Astrocyte of the hippocampus (primary cell): ENCODE results near the gene FADS6.

Experiments used
- DNase-seq: peaks from one replicate; pipeline ENCODE4 v3.0.0; 2011; ENCODE audit warnings: low read depth, low spot score

The FADS6 gene

DNA sequence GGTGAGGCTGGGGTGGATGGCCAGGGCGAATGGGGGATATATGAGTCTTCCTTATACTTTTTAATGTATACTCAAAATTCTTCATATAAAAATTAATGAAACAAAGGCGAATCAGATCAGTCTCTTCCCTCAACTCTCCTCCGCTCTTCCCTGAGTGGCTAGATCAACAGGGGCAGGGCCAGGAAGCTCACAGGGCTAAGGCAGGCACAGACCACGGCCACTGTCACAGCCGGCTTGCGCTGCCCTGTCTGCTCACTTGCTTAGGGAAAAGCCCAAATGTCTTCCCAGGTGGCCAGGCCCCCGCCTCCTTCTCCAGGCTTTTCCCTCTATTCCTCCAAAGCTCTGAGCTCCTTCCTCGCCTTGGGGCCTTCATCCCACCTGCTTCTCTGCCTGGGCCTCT, 39.8 kb downstream of the FADS6 start:
- DNase-seq: no peak

DNA sequence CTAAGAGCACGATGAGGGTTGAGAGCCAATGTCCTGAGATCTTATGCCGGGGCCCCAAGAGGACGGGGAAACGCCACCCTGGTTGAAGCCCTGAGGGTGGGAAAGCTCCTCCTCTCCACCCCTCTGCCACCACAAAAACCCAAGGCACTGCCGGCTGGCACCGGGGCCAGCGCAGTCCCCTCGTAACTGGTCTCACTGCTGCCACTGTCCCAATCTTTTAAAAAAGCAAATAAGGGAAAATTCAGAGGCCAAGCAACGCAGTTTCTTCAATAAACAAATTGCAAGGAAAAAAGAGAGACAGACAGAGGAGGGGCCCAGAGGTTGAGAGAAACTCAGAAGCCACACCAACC, 40.4 kb downstream of the FADS6 start:
- DNase-seq: no peak

- DNase-seq: peak; percentile 62
Measured at GRCh38 chr17:74852237-74853047, 41.0 kb downstream of the FADS6 start.

DNA sequence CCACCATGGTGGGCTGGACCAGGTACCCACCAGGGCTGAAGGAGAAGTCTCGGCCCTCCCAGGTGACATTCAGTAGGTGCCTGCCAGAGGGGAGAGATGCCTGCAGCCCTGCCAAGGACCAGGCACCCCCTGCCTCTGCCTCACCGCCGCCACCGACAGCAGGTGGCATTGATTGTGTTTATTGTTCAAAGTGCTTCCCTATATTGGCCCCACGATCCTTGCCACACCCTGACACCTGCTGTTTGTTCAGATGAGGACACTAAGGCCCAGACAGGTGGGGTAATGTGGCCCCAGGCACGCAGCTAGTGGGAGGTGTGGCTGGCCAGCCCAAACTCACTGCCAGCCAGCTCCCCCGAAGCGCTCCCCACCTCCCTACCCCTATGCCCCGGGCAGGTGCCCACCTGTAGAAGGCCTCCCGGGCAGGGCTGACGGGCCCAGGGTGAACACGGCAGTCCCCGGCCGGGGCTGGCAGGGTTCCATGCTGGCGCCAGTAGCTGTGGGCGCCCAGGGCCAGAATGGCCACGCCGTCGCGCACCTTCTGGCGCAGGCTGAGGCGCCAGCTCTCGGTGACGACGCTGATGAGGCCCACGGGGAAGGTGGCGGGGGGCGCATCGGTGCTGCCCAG, 41.7 kb downstream of the FADS6 start:
- no peak for DNase-seq

DNA sequence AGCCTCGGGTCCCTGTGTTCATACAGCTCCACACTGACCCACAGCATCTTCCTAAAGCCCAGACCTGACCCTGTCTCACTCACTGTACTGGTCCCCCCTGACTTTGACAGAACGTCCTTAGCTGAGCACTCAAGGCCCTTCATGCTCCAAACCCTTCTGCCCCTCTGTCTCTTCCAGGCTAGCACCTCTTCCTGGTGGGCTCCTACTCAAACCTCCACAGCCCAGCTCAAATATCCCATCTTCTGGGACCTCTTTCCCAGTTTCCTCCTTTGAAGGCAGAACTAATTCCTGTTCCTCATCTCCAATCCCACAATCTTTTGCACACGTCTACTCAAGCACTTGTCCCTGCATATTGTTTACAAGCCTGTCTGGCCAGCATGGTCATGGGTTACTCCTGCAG, 42.5 kb downstream of the FADS6 start:
- no peak for DNase-seq

DNA sequence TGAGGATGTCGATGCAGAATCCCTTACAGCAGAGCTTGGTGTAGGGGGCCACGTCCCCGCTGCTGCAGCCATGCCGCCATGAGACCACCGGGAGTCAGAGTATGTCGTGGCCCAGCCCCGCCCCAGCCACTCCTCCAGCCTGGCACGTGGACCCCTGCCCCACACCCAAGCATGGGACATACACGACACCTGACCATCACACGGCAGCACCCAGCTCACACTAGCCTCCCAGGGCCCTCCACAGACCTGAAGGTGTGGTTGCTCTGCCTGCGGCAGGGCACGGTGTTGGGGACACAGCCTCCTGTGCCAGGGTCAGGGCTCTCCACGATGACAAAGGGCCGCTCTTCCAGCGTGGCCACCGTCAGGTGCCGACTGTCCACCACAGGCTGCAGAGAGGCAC, 43.1 kb downstream of the FADS6 start:
- no peak for DNase-seq

GRCh38 chr17:74848656-74849399, 44.6 kb downstream of the FADS6 start:
- no peak for DNase-seq

DNA sequence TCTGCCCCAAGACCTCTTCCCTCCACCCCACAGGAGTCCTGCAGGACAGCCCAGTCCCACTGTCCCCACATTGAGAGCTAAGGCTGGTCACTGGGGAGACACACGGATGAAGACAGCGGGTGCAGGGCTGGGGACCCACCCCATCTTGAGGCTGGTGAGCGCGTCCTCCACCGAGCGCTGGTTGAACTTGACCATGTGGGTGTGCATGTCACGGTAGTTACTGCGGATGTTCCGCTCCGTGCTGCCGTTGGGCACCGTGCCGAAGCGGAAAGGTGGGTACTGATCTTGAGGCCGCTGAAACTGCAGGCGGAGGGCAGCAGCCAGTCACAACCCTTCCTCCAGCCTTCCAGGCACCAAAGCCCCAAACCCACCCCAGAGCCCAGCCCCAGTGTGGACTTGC, 46.8 kb downstream of the FADS6 start:
- DNase-seq: no peak

- no peak for DNase-seq
Measured at GRCh38 chr17:74843352-74843627, 50.1 kb downstream of the FADS6 start.

DNA sequence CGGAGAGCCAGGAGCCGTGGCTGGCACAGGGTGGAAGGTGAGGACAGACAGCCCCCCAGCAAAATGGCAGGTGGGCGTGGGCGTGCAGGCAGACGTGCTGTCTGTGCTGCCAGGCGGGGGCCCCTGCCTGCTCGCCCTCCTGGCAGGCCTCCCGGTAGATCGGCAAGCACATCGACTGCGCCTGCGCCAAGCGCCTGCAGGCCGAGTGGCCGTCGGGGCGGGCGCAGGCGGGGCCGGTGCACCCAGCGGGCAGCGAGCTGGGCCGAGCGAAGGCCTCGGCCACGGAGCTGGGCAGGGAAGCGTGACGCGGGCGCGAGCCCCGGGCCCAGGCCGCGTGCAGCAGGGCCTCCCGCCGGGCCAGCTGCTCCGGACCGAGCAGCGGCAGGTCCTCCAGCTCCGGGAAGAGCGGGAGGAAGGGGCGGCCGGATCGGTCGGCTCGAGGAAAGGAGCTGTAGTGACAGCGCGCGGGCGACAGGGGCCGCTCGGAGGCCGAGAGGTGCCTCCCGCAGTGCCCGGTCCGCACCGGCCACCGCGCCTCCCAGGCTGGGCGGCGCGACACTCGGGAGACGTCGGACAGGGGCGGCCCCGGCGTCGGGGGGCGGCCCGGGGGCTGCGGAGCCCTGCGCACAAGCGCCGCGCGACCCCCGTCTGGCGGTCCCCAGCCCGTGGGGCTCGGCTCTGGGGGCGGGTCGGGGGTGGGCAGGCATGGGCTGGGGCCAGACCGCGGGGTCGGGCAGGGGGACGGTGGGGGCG, 50.7 kb downstream of the FADS6 start:
- peak; percentile 84 for DNase-seq

DNA sequence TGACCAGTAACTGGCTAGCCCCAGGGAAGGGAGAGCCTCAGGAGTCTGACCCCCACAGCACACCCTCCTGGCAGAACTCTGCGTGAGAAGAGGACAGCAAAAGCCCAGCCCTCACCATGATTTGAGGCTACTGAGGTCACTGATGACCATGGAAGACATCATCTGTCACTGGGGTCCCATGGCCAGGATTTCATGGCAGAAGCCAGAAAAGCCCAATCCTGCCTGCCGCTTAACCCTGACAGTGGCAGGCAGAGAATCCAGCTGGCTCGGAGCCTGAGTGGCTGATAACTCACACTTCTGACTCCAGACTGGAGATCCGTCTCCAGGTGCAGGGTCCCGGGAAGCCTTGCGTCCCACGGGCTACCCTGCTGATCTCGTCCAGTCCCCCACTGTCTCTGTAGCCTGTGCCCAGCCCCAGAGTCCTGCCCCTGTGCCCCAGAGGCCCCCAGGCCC, 51.3 kb downstream of the FADS6 start:
- no peak for DNase-seq

GRCh38 chr17:74840989-74841666, 52.3 kb downstream of the FADS6 start:
- DNase-seq: peak; percentile 13

DNA sequence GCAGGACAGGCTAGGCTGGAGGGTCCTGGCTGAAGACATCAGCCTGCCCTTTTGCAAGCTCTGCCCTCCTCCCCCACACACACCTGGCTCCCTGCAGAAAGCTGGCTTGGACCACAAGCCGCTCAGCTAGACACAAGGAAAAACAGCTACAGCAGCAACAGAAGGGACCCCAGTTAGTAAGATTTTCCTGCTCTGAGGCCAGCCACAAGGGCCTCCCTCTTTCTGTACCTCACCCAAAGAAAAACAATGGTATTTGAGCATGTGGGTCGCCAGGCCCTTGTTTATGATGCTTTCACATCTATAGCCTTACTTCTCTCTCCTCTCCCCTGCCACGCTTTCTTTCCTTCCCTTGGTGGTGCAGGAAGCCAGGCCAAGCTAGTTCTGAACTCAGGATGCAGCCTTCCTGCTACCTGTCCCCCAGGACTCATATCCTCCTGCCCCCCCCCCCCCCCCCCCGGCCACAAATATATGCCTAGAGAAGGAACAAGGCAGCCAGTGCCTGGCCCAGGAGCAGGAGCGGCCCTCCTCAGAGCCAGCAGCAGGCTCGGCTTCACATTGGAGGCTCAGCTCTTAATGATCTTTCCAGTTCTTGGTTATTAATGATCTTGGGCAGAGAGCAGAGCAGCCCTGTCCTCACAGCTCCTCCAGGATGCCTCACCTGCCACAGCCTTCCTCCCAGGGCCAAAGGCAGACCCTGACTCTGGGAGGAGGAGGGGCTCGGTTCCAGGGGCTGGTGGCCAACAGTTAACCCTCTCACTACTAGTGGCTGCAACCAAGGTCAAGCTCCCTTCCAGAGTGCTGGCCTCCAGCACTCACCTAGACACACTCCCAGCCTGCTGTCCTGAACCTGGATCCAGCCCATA, 53.2 kb downstream of the FADS6 start:
- no peak for DNase-seq

GRCh38 chr17:74838274-74838673, 55.2 kb downstream of the FADS6 start:
- no peak for DNase-seq

DNA sequence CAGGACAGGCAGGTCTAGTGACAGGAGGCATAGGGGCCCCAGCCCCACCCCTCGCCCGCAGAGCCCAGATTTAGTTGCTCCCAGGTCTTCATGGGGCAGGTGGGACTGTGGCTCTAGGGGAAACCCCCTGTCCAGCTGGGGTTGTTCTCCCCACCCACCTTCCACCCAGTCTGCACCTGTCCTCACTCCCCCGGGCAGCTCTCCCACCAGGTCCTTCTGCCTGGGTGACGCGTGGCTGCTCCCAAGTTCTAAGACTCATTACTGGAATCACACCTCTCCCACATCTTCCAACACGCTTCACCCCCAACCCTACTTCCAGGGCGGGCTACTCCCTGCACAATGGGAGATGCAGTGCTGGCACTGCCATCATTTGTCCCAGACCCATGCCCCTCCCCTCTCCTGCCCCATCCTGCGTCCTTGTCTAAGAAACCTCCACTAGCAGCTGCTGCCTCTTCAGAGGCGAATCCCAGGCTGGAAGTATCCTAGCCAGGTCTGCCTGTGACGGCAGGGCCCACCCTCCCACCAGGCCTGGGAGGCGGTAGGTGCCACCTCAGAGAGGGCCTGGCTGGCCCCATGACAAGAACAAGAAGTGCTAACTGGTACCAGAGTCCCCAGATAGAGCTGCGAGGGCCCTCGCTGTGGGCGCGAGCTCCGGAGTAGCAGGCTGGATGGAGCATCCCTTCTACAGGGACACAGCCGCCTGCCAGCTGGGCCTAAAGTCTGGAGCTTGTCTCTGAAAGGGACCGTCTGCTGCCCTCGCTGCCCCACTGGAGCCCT, 56.6 kb downstream of the FADS6 start:
- no peak for DNase-seq

- DNase-seq: no peak
Measured at GRCh38 chr17:74836191-74836590, 57.2 kb downstream of the FADS6 start.

DNA sequence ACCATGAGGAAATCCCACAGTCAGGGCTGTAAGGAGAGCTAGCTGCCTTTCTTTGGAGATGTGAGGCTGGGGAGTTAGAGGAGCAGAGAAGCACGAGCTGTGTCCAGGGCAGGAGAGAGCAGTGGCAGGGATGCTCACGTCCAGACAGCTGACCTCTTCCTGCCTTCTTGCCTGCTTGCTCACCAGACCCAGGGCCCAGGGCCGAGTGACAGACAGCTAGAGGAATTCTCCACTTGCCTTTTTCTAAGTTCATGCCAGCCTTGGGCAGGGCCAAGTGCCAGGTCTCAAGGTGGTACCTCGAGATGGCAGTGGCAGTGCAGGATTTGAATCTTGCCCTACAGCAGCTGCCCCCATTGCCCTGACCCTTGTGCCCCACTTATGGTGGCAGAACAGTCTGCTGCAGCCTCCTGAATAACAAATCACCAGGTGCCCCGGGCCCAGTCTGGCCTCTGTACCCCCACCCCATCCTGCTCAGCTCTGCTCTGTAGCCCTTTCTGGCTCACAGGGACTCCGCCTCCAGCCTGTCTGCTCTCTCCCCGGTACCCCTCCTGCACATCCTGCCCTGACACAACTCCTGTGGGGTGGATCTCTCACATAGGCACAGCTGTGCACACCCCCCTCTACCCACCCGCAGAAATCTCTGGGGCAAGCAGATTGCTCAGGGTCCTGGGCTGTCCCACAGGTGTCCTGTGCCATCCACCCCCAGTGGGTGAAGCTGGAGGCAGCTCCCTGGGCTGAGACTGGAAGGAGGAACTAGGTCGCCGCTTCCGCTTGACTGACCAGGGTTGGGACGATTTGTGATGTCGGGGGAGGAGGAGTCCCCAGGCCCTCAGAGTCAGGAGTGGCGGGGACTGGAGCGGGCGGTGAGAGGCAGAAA, 59.7 kb downstream of the FADS6 start:
- DNase-seq: peak; percentile 68

GRCh38 chr17:74832421-74832820, 61.0 kb downstream of the FADS6 start:
- no peak for DNase-seq
